RPMI7951 (cell line): ENCODE data around the gene ZNF20. TPM values are rescaled to one million over a fixed set of nuclear protein-coding genes. Genes with fewer than 3 reads are reported as not detected.

Experiments
- DNase-seq: peaks from one replicate; pipeline ENCODE4 v3.0.0-alpha.2; 2012; ENCODE audit warnings: low read depth
- total RNA-seq: library from RNA; depleted of rRNA; stranded (reverse); fragments of >200 nt; shearing (Covaris generic); gene quantifications from 2 replicates; pipeline ENCODE4 v1.2.3, GENCODE V29; 2014; rRNA removed

ZNF20 gene
- 7.6 and 8.3 TPM in 2 replicates for total RNA-seq

DNA sequence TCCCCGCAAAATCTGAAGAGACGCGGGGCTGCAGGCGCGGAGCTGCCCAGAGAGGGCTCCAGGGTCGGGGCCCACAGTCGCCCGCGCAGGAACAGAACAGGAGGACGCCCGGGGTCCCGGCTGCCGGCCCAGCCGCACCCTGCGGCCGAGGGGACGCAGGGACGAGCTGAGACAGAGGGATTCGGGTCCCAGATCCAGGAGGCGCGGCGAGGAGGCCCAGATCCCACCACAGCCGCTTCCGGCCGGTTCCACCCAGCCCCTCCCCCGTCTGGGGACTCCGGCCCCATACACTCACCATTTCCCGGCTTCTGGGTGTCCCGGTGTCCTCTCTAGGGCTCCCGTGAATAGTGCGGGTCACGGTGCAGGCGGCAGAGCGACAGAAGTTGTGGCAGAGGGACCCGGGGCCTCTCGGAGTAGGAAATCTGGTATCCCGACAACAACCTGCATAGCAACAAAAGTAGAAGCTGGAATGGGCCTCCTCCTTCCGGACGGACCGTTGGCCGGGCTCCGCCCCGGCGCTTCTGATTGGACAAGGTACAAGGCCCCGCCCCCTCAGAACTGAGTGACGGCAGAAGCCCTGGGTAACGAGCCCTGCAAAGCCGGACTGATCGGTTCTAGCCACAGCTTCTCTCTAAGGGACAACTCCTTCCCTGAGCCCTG is at the start of gene ZNF20:
Gene ZNF20, minus strand, starts transcription at position 466 of the 660 bp plus-strand sequence. Its CDS starts 168 bp downstream, at position 298.
- peak; percentile 93 for DNase-seq

DNA sequence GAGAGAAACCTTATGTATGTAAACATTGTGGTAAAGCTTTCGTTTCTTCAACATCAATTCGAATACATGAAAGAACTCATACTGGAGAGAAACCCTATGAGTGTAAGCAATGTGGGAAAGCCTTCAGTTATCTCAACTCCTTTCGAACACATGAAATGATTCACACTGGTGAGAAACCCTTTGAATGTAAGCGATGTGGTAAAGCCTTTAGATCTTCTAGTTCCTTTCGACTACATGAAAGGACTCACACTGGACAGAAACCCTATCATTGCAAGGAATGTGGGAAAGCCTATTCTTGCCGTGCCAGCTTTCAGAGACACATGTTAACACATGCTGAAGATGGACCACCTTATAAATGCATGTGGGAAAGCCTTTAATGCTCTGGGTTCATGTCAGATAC is 47.5 kb upstream of the ZNF20 start:
- DNase-seq = no peak

DNA sequence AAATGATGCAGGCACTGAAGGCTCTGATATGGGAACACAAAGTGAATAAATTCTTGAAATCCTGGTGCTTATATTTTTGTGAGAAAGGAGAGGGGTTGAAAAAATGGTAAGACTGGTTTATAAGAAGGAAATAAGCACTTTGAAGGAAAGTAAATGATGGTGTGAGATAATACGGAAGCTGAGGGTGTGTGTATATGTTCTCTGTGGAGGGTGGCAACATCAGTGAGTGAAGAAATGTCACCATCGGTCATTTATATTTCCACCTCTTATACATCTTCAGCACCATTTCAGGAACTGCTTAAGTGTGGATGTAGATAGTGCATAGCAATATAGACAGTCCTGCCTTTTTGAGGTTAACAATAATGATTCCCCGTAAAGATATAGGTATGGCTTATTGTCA is 40.2 kb upstream of the ZNF20 start:
- no peak for DNase-seq

DNA sequence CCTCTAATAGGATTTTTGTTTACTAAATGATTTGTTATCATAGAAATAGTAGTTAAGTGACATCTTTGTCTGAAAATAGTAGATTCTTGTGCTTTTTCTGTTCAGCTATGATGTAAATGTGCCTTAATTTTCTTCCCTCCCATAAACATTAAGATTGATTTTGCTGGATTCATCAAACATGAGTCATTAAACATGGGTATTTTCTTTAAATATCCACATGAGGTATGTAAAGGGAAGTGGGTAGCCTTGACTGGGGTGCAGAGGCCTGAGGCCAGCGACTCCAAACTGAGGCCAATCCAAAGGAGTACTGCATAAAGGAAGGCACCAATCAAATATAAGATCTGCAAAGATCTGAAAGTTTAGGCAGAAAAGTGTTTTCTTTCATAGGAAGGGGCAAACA is 26.5 kb upstream of the ZNF20 start:
- no peak for DNase-seq

DNA sequence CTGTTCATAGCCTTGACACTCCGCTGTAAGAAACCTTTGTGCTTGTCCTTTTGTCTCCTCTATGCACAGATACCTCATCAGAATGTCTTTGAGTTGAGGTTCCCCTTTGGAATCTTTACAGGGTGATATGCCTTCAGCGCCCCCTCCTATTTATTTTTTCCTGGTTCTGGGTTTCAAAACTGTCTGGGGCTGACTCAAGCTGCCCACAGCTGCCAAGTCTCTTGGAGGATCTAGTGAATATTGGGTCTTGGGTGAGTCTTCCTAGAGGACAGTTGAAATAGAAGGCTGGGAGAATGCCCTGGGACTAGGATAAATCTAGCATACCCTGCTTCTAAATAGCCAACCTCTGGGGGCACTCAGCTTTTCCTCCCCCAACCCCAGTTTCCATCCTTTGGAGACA is 23.7 kb upstream of the ZNF20 start:
- peak; percentile 26 for DNase-seq

DNA sequence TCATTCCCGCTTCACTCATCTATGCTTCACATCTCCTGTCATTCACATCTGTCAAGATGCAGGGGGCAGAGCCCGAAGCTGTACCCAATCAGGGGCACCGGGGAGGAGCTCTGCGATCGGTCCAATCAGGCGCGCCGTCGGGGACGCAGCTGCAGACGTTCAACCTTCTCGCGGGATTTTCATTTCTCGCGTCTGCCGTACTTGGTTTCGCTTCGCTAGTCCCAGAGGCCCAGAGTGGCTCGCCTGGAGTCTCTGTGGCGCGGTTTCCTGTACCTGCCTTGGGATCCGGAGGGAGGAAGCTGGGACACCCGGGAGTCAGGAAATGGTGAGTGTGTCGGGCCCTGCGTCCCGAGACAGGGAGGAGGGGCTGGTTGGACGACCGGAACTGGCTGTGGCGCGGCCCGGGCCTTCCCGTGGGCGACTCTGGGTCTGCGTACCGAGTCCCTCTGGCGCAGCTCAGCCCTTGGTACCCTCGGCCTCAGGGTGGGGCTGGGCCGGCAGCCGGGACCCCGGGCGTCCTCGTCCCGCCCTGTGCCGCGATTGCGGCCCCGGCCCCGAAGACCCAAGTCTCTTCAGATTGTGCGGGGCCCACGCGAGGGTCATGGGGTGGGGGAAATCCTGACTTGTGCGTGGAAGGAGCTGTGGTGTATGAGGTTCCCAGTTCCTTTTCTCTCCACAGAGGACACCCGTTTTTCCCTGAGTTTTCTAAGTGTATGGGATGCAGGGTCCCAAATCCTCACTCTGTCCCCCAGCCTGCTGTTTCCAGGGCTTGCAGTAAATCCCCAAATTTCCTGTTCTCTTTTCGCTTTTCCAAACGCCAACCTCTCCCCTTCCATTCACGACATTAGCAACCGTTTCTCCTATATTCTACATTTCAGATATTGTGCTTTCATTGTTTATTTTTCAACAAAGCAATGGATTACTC is 23.0 kb upstream of the ZNF20 start, which contains the start of gene ZNF136:
Gene ZNF136, plus strand, starts transcription at position 215 of the 925 bp plus-strand sequence. Its CDS starts 108 bp downstream, at position 323.
- peak; percentile 97 for DNase-seq

DNA sequence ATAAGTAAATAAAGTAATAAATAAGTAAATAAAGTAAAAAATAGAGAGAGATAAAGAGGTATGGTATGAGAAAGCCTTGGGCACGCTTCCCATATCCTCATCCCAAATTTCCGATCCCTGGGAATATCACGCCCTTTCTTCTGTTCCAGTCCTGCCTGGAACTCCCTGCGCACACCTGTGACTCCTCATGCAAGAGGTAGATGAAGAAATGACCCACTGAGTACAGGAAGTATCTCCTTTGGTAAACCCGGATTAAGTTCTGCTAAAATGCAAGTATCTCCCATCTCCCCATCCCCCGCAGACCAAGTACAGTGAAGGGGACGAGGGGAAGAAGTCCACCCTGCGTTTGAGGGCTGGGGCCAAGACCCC is 22.3 kb upstream of the ZNF20 start:
- DNase-seq = no peak

DNA sequence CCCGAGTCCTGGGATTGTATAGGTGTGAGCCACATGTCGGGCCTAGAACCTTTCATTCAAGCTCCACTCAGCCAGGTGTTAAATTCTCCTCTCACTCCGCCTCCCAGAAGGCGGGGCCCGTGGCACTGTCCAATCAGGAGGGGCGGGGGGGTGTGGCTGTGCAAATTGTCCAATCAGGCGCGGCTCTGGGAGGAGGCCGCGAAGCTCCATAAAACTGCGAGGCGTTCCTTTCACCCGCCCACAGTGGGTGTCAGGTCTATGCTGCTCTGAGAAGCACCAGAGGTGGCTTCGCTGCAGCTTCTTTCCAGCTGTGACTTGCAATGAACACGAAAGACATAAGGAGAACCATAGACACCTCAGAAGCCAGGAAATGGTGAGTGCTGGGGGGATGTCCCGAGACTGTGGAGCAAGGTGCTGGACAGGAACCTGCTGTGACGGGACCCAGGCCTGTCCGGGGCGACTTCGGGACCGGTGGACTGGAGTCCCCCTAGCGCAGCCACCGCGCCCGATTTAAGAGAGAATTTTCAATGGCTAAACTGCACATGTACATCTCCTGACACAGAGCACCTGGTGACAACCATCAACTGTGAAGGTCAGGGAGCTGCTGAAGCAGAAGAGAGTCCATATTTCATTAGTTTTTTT is 19.7 kb upstream of the ZNF20 start:
- no peak for DNase-seq

DNA sequence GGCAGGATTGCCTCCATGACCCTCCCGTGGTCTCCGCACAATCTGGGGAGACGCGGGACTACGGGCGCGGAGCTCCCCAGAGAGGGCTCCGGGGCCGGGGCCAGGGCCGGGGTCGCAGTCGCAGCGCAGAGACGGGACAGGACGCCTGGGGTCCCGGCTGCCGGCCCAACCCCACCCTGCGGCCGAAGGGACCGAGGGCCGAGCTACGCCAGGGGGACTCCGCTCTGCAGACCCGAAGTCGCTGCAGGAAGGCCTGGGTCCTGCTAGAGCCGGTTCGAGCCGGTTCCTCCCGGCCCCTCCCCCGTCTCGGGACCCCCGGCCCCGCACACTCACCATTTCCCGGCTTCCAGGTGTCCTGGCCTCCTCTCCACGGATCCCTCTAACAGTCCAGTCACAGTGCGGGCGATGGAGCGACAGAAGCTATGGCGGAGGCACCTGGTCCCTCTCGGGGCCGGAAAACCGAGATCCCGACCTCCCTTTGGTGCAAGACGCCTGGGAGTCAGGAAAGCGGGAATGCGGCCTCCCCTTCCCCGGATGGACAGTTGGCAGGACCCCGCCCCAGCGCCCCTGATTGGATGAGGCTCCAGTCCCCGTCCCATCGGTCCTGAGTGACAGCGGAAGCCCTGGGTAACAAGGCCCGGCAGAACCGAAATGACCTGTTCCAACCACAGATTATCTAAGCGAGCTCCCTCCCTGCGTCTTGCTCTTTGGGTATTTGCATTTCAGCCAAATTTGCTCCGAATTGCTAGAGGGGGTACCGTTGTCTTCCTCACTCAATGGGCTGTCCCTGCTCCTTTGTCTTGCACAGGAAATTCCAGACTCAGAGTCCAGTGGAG is 16.3 kb upstream of the ZNF20 start, which contains the start of gene ZNF625:
Gene ZNF625, minus strand, starts transcription at position 512 of the 836 bp plus-strand sequence. Its CDS starts 176 bp downstream, at position 336.
- DNase-seq = peak; percentile 93

DNA sequence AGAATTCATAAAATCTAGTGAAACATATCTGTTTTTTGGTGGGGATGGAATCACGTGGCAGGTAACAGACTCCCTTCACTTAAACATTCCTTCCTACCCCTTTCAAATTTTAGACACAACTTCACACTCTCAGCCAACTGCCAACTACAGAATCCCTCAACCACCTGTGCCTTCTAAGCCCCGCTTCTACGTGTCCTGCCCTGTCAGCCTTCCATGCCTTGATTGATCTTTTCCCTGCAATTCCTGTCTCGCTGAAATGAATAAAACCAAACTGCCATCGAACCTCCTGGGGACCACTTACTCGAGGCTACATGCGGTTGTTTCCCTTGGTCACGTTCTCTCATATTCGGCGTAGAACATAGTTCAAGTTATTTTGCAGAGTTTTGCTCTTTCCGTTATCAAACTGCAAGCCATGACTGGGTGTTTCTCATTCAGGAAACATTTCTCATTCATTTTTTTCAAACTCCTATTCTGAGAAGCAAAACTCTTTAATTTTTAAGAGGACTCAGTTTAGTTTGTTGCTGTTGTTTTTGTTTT is 15.2 kb upstream of the ZNF20 start:
- no peak for DNase-seq

DNA sequence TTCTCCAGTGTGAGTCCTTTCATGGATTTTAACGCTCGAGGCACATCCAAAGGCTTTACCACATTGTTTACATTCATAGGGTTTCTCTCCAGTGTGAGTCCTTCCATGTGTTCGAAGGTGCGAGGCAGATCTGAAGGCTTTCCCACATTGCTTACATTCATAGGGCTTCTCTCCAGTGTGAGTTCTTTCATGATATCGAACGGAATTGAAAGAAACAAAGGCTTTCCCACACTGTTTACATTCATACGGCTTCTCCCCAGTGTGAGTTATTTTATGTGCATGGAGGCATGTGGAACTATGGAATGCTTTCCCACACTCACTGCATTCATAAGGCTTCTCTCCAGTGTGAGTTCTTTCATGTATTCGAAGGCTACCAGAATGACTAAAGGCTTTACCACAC is 5.2 kb upstream of the ZNF20 start:
- no peak for DNase-seq

DNA sequence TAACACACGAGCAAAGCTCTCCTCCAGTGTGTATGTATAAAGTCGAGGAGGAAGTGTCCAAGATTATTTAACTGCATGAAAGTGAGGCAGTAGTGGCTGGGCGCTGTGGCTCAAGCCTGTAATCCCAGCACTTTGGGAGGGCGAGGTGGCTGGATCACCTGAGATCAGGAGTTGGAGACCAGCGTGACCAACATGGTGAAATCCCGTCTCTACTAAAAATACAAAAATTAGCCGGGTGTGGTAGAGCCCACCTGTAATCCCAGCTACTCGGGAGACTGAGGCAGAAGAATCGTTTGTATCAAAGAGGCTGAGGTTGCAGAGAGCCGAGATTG is 1.2 kb upstream of the ZNF20 start:
- DNase-seq = no peak

DNA sequence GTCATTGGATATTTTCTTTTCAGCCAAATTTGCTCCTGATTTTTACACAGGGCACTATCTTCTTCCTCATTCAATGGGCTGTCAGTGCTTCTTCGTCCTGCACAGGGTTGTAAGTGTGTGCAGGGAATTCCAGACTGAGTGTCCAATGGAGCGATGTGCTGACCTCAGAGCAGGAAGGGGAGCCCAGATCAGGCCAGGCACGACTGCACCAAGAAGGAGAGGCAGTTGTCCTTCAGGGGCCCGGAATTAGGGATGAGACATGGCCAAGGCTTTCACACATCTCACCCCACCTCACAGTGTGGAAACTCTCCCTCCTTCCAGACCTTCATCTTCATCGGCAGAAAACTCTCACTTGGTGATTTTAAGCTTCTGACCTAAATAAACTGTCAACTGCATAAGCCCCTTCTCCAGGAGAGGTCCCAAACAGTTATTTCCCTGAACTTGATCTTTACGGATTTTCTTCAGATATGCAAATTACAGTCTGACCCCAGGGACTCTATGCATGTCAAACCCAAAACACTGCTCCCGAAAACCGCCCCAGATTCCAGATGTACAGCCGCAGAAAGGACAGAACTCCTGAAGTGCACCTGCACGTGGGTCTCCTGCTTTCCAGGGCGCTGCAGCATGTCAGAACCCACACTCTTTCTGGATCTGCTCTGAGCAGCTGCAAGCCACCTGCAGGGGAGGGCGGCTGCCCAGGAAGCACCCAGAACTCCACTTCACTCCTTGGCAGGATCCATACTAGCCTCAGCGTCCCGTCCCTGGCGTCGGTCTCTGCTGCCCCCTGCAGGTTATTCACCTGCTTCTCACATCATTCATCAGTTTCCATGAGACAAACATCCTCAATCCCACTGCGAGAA is 625 bp upstream of the ZNF20 start:
- peak; percentile 83 for DNase-seq

DNA sequence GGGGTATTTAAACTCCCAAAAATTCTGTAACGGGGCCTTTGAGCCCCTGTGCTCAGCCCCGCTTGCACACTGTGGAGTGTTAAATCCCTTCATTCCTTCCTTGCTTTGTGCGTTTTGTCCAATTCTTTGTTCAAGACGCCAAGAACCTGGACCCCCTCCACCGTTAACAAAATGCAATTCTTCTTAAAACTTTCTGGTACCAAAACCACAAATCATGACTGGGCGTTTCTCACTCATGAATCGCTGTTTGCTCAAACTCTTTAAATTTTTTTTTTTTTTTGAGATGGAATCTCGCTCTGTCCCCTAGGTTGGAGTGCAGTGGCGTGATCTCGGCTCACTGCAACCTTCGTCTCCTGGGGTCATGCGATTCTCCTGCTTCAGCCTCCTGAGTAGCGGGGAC is 881 bp downstream of the ZNF20 start:
- DNase-seq = no peak

DNA sequence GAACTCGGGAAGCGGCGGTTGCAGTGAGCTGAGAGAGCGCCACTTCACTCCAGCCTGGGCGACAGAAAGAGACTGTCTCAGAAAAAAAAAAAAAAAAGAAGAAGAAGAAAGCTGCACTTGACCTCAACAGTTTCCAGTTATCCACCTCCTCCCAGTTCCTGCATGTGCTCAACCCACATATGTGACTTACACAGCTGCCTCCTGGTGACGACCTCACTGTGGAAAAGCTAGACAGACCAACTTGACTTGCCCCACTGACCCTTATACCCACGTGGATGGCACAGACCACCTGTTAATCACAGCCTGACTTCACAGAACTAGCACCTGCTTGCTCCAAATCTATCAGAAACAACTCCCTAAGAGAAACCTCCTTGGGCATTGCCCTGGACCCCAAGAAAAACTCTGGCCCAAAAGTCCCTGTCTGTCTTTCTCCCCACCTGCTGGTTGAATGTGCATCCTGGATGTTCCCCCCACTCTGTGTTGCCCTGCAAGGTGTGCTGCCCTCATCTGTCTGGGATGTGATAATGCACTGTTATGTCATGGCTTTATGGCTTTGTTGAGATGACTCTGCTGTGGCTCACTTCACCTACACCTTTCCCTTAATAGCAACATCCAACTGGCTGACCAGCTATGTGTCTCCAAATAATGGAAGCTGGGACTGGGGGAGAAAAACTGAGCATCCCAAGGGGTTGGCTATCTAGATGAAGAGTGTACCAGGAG is 2.8 kb downstream of the ZNF20 start:
- DNase-seq = no peak

DNA sequence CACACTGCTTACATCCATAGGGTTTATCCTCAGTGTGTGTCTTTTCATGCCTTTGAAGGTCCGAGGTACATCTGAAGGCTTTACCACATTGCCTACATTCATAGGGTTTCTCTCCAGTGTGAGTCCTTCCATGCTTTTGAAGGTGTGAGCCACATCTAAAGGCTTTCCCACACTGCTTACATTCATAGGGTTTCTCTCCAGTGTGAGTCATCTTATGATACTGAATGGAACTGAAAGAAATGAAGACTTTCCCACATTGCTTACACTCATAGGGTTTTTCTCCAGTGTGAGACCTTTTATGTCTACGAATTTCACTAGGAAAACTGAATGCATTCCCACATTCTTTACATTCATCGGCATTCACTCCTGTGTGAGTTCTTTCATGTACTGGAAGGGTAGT is 7.1 kb downstream of the ZNF20 start:
- no peak for DNase-seq

DNA sequence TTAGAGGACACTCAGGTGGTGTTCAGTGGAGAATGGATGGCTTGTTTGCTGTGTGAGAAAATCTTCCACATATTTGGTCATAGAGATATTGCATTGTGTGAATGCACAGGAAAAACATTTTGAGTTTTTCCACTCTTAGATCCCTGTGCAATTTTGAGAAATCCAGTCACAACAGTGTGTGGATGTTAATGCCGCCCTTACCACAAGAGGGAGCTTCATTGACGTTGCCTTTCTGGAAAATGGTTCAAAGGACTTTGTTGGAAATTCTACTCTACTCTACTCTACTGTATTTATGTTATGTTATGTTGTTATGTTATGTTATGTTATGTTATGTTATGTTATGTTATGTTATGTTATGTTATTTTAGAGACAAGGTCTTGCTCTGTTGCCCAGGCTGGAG is 13.4 kb downstream of the ZNF20 start:
- no peak for DNase-seq

DNA sequence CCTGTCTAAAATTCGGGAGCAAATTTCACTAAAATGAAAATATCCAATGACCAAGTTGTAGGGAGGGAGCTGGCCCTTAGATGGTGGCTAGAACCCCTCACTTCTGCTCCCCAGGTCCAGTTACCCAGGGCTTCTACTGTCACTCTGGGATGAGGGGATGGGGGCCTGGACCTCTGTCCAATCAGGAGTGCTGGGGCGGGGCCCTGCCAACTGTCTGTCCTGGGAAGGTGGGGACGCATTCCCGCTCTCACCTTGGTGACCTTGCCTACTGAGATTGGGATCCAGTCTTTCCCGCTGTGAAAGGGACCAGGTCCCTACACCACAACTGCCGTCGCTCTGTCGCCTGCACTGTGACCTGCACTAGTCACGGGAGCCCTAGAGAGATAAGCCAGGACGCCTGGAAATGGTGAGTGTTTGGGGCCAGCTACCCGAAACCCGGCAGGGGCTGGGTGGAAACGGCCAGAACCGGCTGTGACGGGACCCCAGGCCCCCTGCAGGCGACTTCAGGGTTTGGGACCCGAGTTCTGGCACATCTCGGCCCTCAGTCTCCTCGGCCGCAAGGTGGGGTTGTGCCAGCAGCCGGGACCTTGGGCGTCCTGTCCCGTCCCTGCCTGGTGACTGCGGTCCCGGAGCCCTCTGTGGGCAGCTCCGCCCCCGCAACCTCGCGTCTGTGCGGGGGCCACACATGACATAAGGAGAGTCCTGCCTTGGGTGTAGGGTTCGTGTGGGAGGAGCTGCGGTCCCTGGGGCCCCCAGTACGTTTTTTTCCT is 22.8 kb downstream of the ZNF20 start:
- no peak for DNase-seq

DNA sequence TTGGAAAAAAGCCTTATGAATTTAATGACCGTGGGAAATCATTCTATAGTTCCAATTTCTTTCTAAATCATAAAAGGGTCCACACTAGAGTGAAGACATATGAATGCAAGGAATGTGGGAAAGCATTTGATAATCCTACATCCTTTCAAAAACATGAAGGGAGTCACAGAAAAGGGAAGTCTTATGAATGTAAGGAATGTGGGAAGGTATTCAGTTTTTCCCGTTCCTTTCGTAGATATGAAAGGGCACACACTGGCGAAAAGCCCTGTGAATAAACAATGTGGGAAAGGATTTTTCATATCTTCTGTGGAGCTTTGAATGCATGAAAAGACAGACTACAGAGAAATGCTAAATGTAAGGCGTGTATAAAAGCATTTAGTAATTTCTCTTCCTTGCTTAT is 27.0 kb downstream of the ZNF20 start:
- DNase-seq = no peak
